ENCODE results near the gene SBNO1.
"Not testable (repeated sequence)": the region's sequence is repeated elsewhere in the genome, so short reads cannot be mapped to it uniquely, and the experiment has no call there.

SBNO1 gene

GRCh38 chr12:123364532-123365024, at the start of gene SBNO1 (continued):
- TF ChIP-seq ZNF449 (tag by site-specific recombination; IDR thresholded peaks at IDR 0.05) (no peak), ZFHX2 (tag by site-specific recombination; conservative IDR thresholded peaks at IDR 0.05) (peak; percentile 69), PRDM4 (tag by site-specific recombination; IDR thresholded peaks at IDR 0.05) (no peak)

GRCh38 chr12:123410041-123410412, 45.4 kb upstream of the SBNO1 start:
- H3K36me3 ChIP-seq (ENCODE audit: control insufficient read depth in 2 of 2, insufficient read depth in 1 of 2, low read length in 2 of 2) = peaks cover 23 to 36% of the 10 kb centered on the region in 2 experiments
- no peak overlapping the region for H3K4me3 ChIP-seq (ENCODE audit: low read depth, low read length)
- H3K4me1 ChIP-seq (ENCODE audit: control insufficient read depth, insufficient read depth, low read length) = no peaks in the 10 kb centered on the region
- CTCF ChIA-PET = interaction anchor here (0.7 kb wide), 2 partner anchors 139 to 147 kb away, joined by 3 to 4 read pairs; no protein-coding TSS in a partner anchor
- no peaks in the 10 kb centered on the region for H3K9me3 ChIP-seq (ENCODE audit: control insufficient read depth, insufficient read depth, low read depth, low read length)
- POLR2A ChIA-PET = interaction anchor here (0.6 to 1.2 kb wide), 3 partner anchors 26 to 174 kb away, joined by 3 to 4 read pairs (median 4); partner anchors contain the start of gene KMT5A
- H3K27ac ChIP-seq (ENCODE audit: extremely low read depth, low read depth, low read length) = no peak overlapping the region
- peak; percentile 78 for TF ChIP-seq SP7 (tag by site-specific recombination; IDR thresholded peaks at IDR 0.05)
- TF ChIP-seq ZNF202 (tag by site-specific recombination; IDR thresholded peaks at IDR 0.05; ENCODE audit: borderline replicate concordance) = no peak
- TF ChIP-seq KLF1 (tag by site-specific recombination; IDR thresholded peaks at IDR 0.05) = peak; percentile 15; the same call in 1 of the 2 replicates
- no peak for TF ChIP-seq ZBTB11 (tag by site-specific recombination; conservative IDR thresholded peaks at IDR 0.05; ENCODE audit: low read depth)
- no peak for TF ChIP-seq ZNF335 (tag by site-specific recombination; conservative IDR thresholded peaks at IDR 0.05)

- TF ChIP-seq KLF9 (tag by site-specific recombination; IDR thresholded peaks at IDR 0.05; ENCODE audit: low read depth) = 0 out of 2 replicates have a peak, but pooled peaks have one; percentile 21
- TF ChIP-seq ZNF362 (tag by site-specific recombination; IDR thresholded peaks at IDR 0.05) = peak; percentile 90
- H3K4me1 ChIP-seq (ENCODE audit: control insufficient read depth, insufficient read depth, low read length); H3K27ac ChIP-seq (ENCODE audit: extremely low read depth, low read depth, low read length); H3K9me3 ChIP-seq (ENCODE audit: control insufficient read depth, insufficient read depth, low read depth, low read length); H3K4me3 ChIP-seq (ENCODE audit: low read depth, low read length): not testable (repeated sequence)
- H3K36me3 ChIP-seq (ENCODE audit: control insufficient read depth in 2 of 2, insufficient read depth in 1 of 2, low read length in 2 of 2) = peaks cover 28 to 41% of the 10 kb centered on the region in 2 experiments
- ChIA-PET CTCF (interaction anchor here (0.7 kb wide), 2 partner anchors 139 to 148 kb away, joined by 3 to 4 read pairs; no protein-coding TSS in a partner anchor), POLR2A (interaction anchor here (0.5 to 1.2 kb wide), 5 partner anchors 26 to 180 kb away, joined by 3 to 4 read pairs (median 4); partner anchors contain the start of gene KMT5A)
Measured at GRCh38 chr12:123409284-123410040, 44.8 kb upstream of the SBNO1 start.

GRCh38 chr12:123408619-123409018, 44.0 kb upstream of the SBNO1 start:
- H3K9me3 ChIP-seq (ENCODE audit: control insufficient read depth, insufficient read depth, low read depth, low read length); CTCF ChIA-PET; H3K27ac ChIP-seq (ENCODE audit: extremely low read depth, low read depth, low read length); H3K4me3 ChIP-seq (ENCODE audit: low read depth, low read length); H3K4me1 ChIP-seq (ENCODE audit: control insufficient read depth, insufficient read depth, low read length): not testable (repeated sequence)
- POLR2A ChIA-PET = interaction anchor here (0.5 to 1.2 kb wide), 4 partner anchors 25 to 181 kb away, joined by 3 to 4 read pairs (median 4); partner anchors contain the start of gene KMT5A
- H3K36me3 ChIP-seq (ENCODE audit: control insufficient read depth in 2 of 2, insufficient read depth in 1 of 2, low read length in 2 of 2) = peaks cover 37 to 50% of the 10 kb centered on the region in 2 experiments

GRCh38 chr12:123407934-123408333, 43.3 kb upstream of the SBNO1 start:
- H3K27ac ChIP-seq (ENCODE audit: extremely low read depth, low read depth, low read length); H3K9me3 ChIP-seq (ENCODE audit: control insufficient read depth, insufficient read depth, low read depth, low read length); H3K4me1 ChIP-seq (ENCODE audit: control insufficient read depth, insufficient read depth, low read length); H3K4me3 ChIP-seq (ENCODE audit: low read depth, low read length); POLR2A ChIA-PET: not testable (repeated sequence)
- CTCF ChIA-PET = interaction anchor here (0.8 kb wide), 1 partner anchor 50 kb away, joined by 3 read pairs; the partner anchor contains the start of gene SNRNP35
- H3K36me3 ChIP-seq (ENCODE audit: control insufficient read depth in 2 of 2, insufficient read depth in 1 of 2, low read length in 2 of 2) = peaks cover 44 to 56% of the 10 kb centered on the region in 2 experiments

- H3K4me3 ChIP-seq (ENCODE audit: low read depth, low read length); H3K4me1 ChIP-seq (ENCODE audit: control insufficient read depth, insufficient read depth, low read length); H3K27ac ChIP-seq (ENCODE audit: extremely low read depth, low read depth, low read length); H3K9me3 ChIP-seq (ENCODE audit: control insufficient read depth, insufficient read depth, low read depth, low read length): not testable (repeated sequence)
- H3K36me3 ChIP-seq (ENCODE audit: control insufficient read depth in 2 of 2, insufficient read depth in 1 of 2, low read length in 2 of 2) = peaks cover 49 to 63% of the 10 kb centered on the region in 2 experiments
- ChIA-PET POLR2A (interaction anchor here (1.1 kb wide), 1 partner anchor 177 kb away, joined by 3 read pairs; the partner anchor contains the start of gene TMED2), CTCF (interaction anchor here (0.8 kb wide), 1 partner anchor 50 kb away, joined by 3 read pairs; the partner anchor contains the start of gene SNRNP35)
Measured at GRCh38 chr12:123407269-123407668, 42.6 kb upstream of the SBNO1 start.

Measured in HEK293 (cell line).